IMR-90 (cell line): ENCODE results near the gene BRIP1. TPM values are rescaled to one million over a fixed set of nuclear protein-coding genes. Genes with fewer than 3 reads are reported as not detected.

Experiments used
- ATAC-seq: fragments of 200-7000 bp; cut with Tn5 transposase; 2 replicates; pipeline ENCODE4 v1.9.1; 2020; ENCODE audit warnings: low read depth, mild to moderate bottlenecking, moderate library complexity
- BruUV-seq: library from RNA; stranded (reverse); fragments of 400-500 nt; replicated peaks from 2 replicates; lab custom pipeline; 2021; lab: Mats Ljungman, UMichigan
- CTCF ChIA-PET: fragments of 300-600 bp; formaldehyde crosslinking; extraction: SDS; loops from one replicate; lab custom pipeline; 2021; ENCODE audit warnings: antibody characterized with exemption; lab: Yijun Ruan, JAX
- POLR2A ChIA-PET: fragments of 300-600 bp; sonication (Branson Sonifier 250); formaldehyde crosslinking; loops from one replicate; lab custom pipeline; 2022; ENCODE audit warnings: antibody characterized with exemption; ENCODE audit not compliant: unreplicated experiment; lab: Charles Lee
- DNase-seq: peaks from one replicate; pipeline ENCODE4 v3.0.0; 2013
- H2AFZ ChIP-seq: replicated peaks from 2 replicates; pipeline ENCODE3; 2013; ENCODE audit warnings: low read length, mild to moderate bottlenecking; ENCODE audit not compliant: poor library complexity
- H2AK5ac ChIP-seq: 2 replicates; pipeline ENCODE4 v1.6.1; 2013; ENCODE audit warnings: low read depth, low read length, inconsistent platforms
- H2AK9ac ChIP-seq: replicated peaks from 2 replicates; pipeline ENCODE3; 2013; ENCODE audit warnings: mild to moderate bottlenecking, low read depth, low read length, moderate library complexity; ENCODE audit not compliant: poor library complexity
- H2BK120ac ChIP-seq: 2 replicates; pipeline ENCODE4 v1.6.1; 2013; ENCODE audit warnings: low read depth, low read length, inconsistent platforms
- H2BK15ac ChIP-seq: 3 replicates; pipeline ENCODE4 v1.6.1; 2013; ENCODE audit warnings: low read depth, low read length, inconsistent platforms
- H2BK20ac ChIP-seq: 2 replicates; pipeline ENCODE4 v1.6.1; 2013; ENCODE audit warnings: low read depth, mild to moderate bottlenecking, inconsistent platforms, low read length, moderate library complexity
- H2BK5ac ChIP-seq: 2 replicates; pipeline ENCODE4 v1.6.1; 2013; ENCODE audit warnings: mild to moderate bottlenecking, low read depth, low read length, inconsistent platforms; ENCODE audit not compliant: poor library complexity, severe bottlenecking
- H3K14ac ChIP-seq: replicated peaks from 2 replicates; pipeline ENCODE4 v1.6.1; 2013; ENCODE audit warnings: low read depth, low read length, inconsistent platforms
- H3K18ac ChIP-seq: 2 replicates; pipeline ENCODE4 v1.6.1; 2013; ENCODE audit warnings: low read depth, low read length, control low read depth
- H3K23ac ChIP-seq: 2 replicates; pipeline ENCODE4 v1.6.1; 2013; ENCODE audit warnings: low read depth, low read length, inconsistent platforms
- H3K27ac ChIP-seq: 2 replicates; pipeline ENCODE4 v1.5.1; 2013; ENCODE audit warnings: mild to moderate bottlenecking, control low read depth, low read length; ENCODE audit not compliant: insufficient read depth
- H3K27me3 ChIP-seq: 2 replicates; pipeline ENCODE4 v1.6.1; 2013; ENCODE audit warnings: low read length; ENCODE audit not compliant: control insufficient read depth, insufficient read depth
- H3K36me3 ChIP-seq: 2 replicates; pipeline ENCODE4 v1.6.1; 2013; ENCODE audit warnings: low read length, mixed read lengths; ENCODE audit not compliant: control insufficient read depth, insufficient read depth
- H3K4ac ChIP-seq: 2 replicates; pipeline ENCODE4 v1.6.1; 2013; ENCODE audit warnings: low read depth, low read length, inconsistent platforms
- H3K4me1 ChIP-seq: 2 replicates; pipeline ENCODE4 v1.6.1; 2013; ENCODE audit warnings: low read length, mixed read lengths; ENCODE audit not compliant: control insufficient read depth, insufficient read depth
- H3K4me2 ChIP-seq: 2 replicates; pipeline ENCODE4 v1.6.1; 2013; ENCODE audit warnings: low read depth, mild to moderate bottlenecking, control low read depth, low read length, moderate library complexity
- H3K4me3 ChIP-seq: 2 replicates; pipeline ENCODE4 v1.5.1; 2013; ENCODE audit warnings: low read depth, mild to moderate bottlenecking, control low read depth, low read length, moderate library complexity; ENCODE audit not compliant: insufficient read depth
- H3K56ac ChIP-seq: 2 replicates; pipeline ENCODE4 v1.6.1; 2013; ENCODE audit warnings: low read length, inconsistent platforms; ENCODE audit not compliant: insufficient read depth; ENCODE audit errors: extremely low read depth
- H3K79me1 ChIP-seq, 2 experiments: 2 replicates each; pipeline ENCODE4 v1.6.1; 2013; ENCODE audit warnings: low read length in 2 of 2, inconsistent platforms in 1 of 2, low read depth in 1 of 2
- H3K9ac ChIP-seq: 2 replicates; pipeline ENCODE4 v1.6.1; 2013; ENCODE audit warnings: low read depth, low read length, control low read depth
- H3K9me1 ChIP-seq: 2 replicates; pipeline ENCODE4 v1.6.1; 2013; ENCODE audit warnings: low read length, inconsistent platforms; ENCODE audit not compliant: insufficient read depth
- H3K9me3 ChIP-seq: 2 replicates; pipeline ENCODE4 v1.6.1; 2013; ENCODE audit warnings: low read length; ENCODE audit not compliant: control insufficient read depth, insufficient read depth
- H4K20me1 ChIP-seq: 2 replicates; pipeline ENCODE4 v1.6.1; 2013; ENCODE audit warnings: low read length, inconsistent platforms; ENCODE audit not compliant: insufficient read depth
- H4K5ac ChIP-seq: 2 replicates; pipeline ENCODE4 v1.6.1; 2013; ENCODE audit warnings: mild to moderate bottlenecking, low read depth, low read length, control low read depth
- H4K8ac ChIP-seq, 2 experiments: 2 replicates each; pipeline ENCODE4 v1.6.1; 2013; ENCODE audit warnings: low read depth in 2 of 2, low read length in 2 of 2, control low read depth in 1 of 2, inconsistent platforms in 1 of 2
- H4K91ac ChIP-seq: 2 replicates; pipeline ENCODE4 v1.6.1; 2013; ENCODE audit warnings: low read depth, low read length, inconsistent platforms; ENCODE audit not compliant: insufficient read depth
- BHLHE40 ChIP-seq: fragments of 150-350 bp; IDR thresholded peaks from 2 replicates; pipeline ENCODE4 v1.6.1; 2016; ENCODE audit warnings: mild to moderate bottlenecking, low read depth, low read length
- CEBPB ChIP-seq: IDR thresholded peaks from 2 replicates; pipeline ENCODE4 v1.6.1; 2012; ENCODE audit warnings: low read depth, low read length, improper control_type of control experiment
- CHD1 ChIP-seq: IDR thresholded peaks from 2 replicates; pipeline ENCODE4 v1.6.1; 2012; ENCODE audit warnings: low read depth, low read length, improper control_type of control experiment
- CTCF ChIP-seq: conservative IDR thresholded peaks from 2 replicates; pipeline ENCODE4 v1.5.1; 2012; ENCODE audit warnings: mild to moderate bottlenecking, low read depth, low read length, improper control_type of control experiment
- ELK1 ChIP-seq: fragments of 150-350 bp; IDR thresholded peaks from 2 replicates; pipeline ENCODE4 v1.6.1; 2016; ENCODE audit warnings: low read depth, mild to moderate bottlenecking, low read length, moderate library complexity, borderline replicate concordance
- FOS ChIP-seq: fragments of 150-350 bp; IDR thresholded peaks from 2 replicates; pipeline ENCODE4 v1.6.1; 2016; ENCODE audit warnings: low read depth, low read length
- MAFK ChIP-seq: IDR thresholded peaks from 2 replicates; pipeline ENCODE4 v1.6.1; 2012; ENCODE audit warnings: low read depth, low read length, improper control_type of control experiment
- MAZ ChIP-seq: IDR thresholded peaks from 2 replicates; pipeline ENCODE4 v1.6.1; 2012; ENCODE audit warnings: low read depth, mild to moderate bottlenecking, low read length, improper control_type of control experiment, moderate library complexity, borderline replicate concordance
- MXI1 ChIP-seq: IDR thresholded peaks from 2 replicates; pipeline ENCODE4 v1.6.1; 2012; ENCODE audit warnings: low read depth, mild to moderate bottlenecking, low read length, moderate library complexity, borderline replicate concordance
- NFE2L2 ChIP-seq: fragments of 150-350 bp; IDR thresholded peaks from 2 replicates; pipeline ENCODE4 v1.6.1; 2016; ENCODE audit warnings: low read depth, mild to moderate bottlenecking, low read length
- POLR2A ChIP-seq: IDR thresholded peaks from 2 replicates; pipeline ENCODE4 v1.6.1; 2012; ENCODE audit warnings: mild to moderate bottlenecking, low read depth, low read length
- RAD21 ChIP-seq: IDR thresholded peaks from 2 replicates; pipeline ENCODE4 v1.6.1; 2012; ENCODE audit warnings: low read length, improper control_type of control experiment
- RCOR1 ChIP-seq: IDR thresholded peaks from 2 replicates; pipeline ENCODE4 v1.6.1; 2012; ENCODE audit warnings: mild to moderate bottlenecking, low read length, improper control_type of control experiment; ENCODE audit not compliant: insufficient replicate concordance
- RFX5 ChIP-seq: IDR thresholded peaks from 2 replicates; pipeline ENCODE4 v1.8.0; 2012; ENCODE audit warnings: low read depth, mild to moderate bottlenecking, low read length, moderate library complexity
- SMC3 ChIP-seq: fragments of 150-350 bp; IDR thresholded peaks from 2 replicates; pipeline ENCODE4 v1.6.1; 2016; ENCODE audit warnings: low read depth, mild to moderate bottlenecking, antibody characterized with exemption, low read length, moderate library complexity
- USF2 ChIP-seq: fragments of 150-350 bp; IDR thresholded peaks from 2 replicates; pipeline ENCODE4 v1.6.1; 2017; ENCODE audit warnings: mild to moderate bottlenecking, antibody characterized with exemption, low read length, low read depth
- WGBS, 2 experiments: methylation state at CpG; one replicate each; pipeline versions ENCODE4 v1.1.5 to v1.1.7; 2013; ENCODE audit warnings: missing lambda C conversion rate in 2 of 2; ENCODE audit not compliant: insufficient read length in 1 of 2; ENCODE audit errors: extremely low coverage in 2 of 2; 5-methylcytosine and 5-hydroxymethylcytosine counted together
- dilution Hi-C: fragments of 300-500 bp; cut with HindIII; formaldehyde crosslinking; loops from one replicate; pipeline ENCODE4 v1.14.3; 2018; ENCODE audit warnings: low sequenced_read_pairs; ENCODE audit not compliant: unreplicated experiment
- in situ Hi-C: fragments of 300-500 bp; cut with MboI; formaldehyde crosslinking; loops from 3 replicates; pipeline ENCODE4 v1.14.3; 2019; ENCODE audit warnings: low sequenced_read_pairs, inconsistent platforms, mixed read lengths
- intact Hi-C: fragments of 100-400 bp; cut with micrococcal nuclease; formaldehyde crosslinking; loops from 2 replicates; pipeline ENCODE4 v1.10.0; 2022
- polyA plus RNA-seq, 3 experiments: library from polyadenylated mRNA; depleted of rRNA; stranded (reverse); fragments of >200 nt; gene quantifications; 2 replicates each; pipeline ENCODE4 v1.2.3, GENCODE V29; 2012; ENCODE audit warnings: low replicate concordance in 1 of 3
- total RNA-seq: library from RNA; depleted of rRNA; stranded (reverse); fragments of >200 nt; gene quantifications from 2 replicates; pipeline ENCODE4 v1.2.3, GENCODE V29; 2012

BRIP1 gene
- total and polyA plus RNA-seq, 2 of the 4 experiments (the other 2 are of a cell fraction), result 6.1 to 19.7 TPM

GRCh38 chr17:61904094-61904710 is 40.9 kb upstream of the BRIP1 start:
- Histone ChIP-seq H3K36me3 (peaks cover 22% of the 10 kb centered on the region), H4K5ac (no peak overlapping the region), H2AK9ac (no peak overlapping the region), H3K4me3 (no peak overlapping the region), H2BK20ac (no peak overlapping the region), H2AK5ac (no peak overlapping the region), H3K14ac (no peak overlapping the region), H3K9ac (no peak overlapping the region), H2BK120ac (no peak overlapping the region), H3K27me3 (no peaks in the 10 kb centered on the region), H3K9me1 (0 out of 2 replicates have a peak, but pooled peaks cover 3% of the 10 kb centered on the region), H3K18ac (no peak overlapping the region), H2BK15ac (no peak overlapping the region), H2BK5ac (no peak overlapping the region), H3K4me2 (no peak overlapping the region), H3K79me1 (no peaks in the 10 kb centered on the region), H3K9me3 (no peaks in the 10 kb centered on the region), H4K91ac (no peak overlapping the region), H3K27ac (no peak overlapping the region), H4K20me1 (no peaks in the 10 kb centered on the region), H3K4ac (no peak overlapping the region), H4K8ac (no peak overlapping the region), H2AFZ (no peak overlapping the region), H3K4me1 (no peaks in the 10 kb centered on the region), H3K56ac (no peak overlapping the region), H3K23ac (no peak overlapping the region)
- ATAC-seq (no peak), DNase-seq (no peak)
- ChIA-PET CTCF (interaction anchor here (0.6 kb wide), 1 partner anchor 15 kb away, joined by 6 read pairs; no protein-coding TSS in a partner anchor), POLR2A (interaction anchor here (0.5 kb wide), 1 partner anchor 19 kb away, joined by 5 read pairs; no protein-coding TSS in a partner anchor)
- WGBS, 2 experiments, result no CpG with 5 or more reads among the region's 5 CpGs
- in situ Hi-C loops (no loop called here), intact Hi-C loops (no loop called here), dilution Hi-C loops (no loop called here)
- no TSS peak for BruUV-seq
- no peak for TF ChIP-seq RAD21
- TF ChIP-seq CEBPB, result no peak
- TF ChIP-seq MAFK, result no peak
- TF ChIP-seq RCOR1, result no peak
- TF ChIP-seq POLR2A, result no peak
- no peak for TF ChIP-seq FOS
- TF ChIP-seq CHD1, result no peak
- no peak for TF ChIP-seq ELK1
- no peak for TF ChIP-seq MXI1
- TF ChIP-seq USF2, result no peak
- TF ChIP-seq BHLHE40, result no peak
- TF ChIP-seq CTCF, result no peak
- TF ChIP-seq NFE2L2, result no peak
- no peak for TF ChIP-seq RFX5
- no peak for TF ChIP-seq MAZ
- no peak for TF ChIP-seq SMC3
